GM12872 (cell line): ENCODE data around the gene MAPK6.

ENCODE experiments used
- CTCF ChIP-seq: IDR thresholded peaks from 3 replicates; pipeline ENCODE4 v1.5.1; 2011; ENCODE audit warnings: low read depth, mild to moderate bottlenecking, low read length, moderate library complexity; ENCODE audit not compliant: insufficient read depth

Gene MAPK6

GRCh38 chr15:52056496-52056895 lies 37.5 kb downstream of the MAPK6 start:
- no peak for TF ChIP-seq CTCF

DNA sequence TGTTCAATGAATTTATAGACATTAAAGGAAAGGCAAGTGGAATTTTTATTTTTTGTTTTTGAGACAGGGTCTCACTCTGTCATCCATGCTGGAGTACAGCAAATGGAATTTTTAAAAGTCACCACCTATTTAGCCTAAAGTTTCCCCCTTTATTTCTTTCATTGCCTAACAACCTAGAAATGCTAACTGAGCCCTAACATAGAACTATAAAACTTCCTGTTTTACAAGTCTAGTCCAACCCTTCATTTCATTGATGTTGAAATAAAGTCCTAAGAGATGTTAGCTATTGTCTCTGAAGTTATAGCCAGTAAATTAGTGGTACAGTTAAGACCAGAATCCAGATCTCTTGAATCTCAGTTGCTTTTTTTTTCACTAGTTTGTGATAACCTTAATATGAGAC lies 39.0 kb downstream of the MAPK6 start:
- no peak for TF ChIP-seq CTCF

- no peak for TF ChIP-seq CTCF
These were observed 41.5 kb downstream of the MAPK6 start for GRCh38 chr15:52060501-52060900.

GRCh38 chr15:52066842-52067544 lies 48.0 kb downstream of the MAPK6 start:
- TF ChIP-seq CTCF: no peak

DNA sequence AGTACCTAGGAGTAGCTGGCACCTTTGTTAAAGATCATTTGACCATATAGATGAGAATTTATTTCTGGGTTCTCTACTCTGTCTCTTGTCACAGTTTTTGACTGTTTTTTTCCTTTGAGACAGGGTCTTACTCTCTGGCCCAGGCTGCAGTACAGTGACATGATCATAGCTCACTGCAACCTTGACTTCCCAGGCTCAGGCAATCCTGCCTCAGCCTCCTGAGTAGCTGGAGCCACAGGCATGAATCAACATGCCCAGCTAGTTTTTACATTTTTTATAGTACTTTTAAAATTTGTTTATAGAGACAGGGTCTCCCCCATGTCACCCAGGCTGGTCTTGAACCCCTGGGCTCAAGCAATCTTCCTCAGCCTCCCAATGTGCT lies 48.5 kb downstream of the MAPK6 start:
- no peak for TF ChIP-seq CTCF

DNA sequence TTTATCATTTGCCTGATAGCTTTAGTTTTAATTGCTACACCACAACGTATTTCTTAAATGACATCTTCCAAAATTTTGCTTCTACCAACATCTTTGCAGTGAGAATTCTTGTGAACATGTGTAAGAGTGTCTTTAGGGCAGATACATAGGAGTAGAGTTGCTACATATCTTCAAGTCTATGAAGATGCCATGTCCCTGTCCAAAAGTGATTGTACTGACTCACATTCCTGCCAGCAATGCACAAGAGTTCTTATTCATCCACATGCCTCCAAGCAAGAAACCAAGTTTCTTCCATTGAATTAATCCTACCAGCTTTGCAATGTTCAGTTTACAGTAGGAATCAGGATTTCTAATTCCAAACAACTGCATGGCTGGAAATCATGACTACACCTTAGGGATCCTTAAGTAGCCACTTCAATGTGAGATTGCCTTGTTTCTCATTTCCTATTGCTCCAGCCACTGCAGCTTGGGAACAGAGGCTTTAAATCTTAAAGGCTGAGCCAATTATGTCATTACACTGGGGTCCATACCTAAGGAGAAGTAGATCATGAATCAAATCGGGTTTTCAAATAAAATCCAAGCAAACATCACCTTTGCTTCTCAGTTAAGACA lies 49.1 kb downstream of the MAPK6 start:
- no peak for TF ChIP-seq CTCF

DNA sequence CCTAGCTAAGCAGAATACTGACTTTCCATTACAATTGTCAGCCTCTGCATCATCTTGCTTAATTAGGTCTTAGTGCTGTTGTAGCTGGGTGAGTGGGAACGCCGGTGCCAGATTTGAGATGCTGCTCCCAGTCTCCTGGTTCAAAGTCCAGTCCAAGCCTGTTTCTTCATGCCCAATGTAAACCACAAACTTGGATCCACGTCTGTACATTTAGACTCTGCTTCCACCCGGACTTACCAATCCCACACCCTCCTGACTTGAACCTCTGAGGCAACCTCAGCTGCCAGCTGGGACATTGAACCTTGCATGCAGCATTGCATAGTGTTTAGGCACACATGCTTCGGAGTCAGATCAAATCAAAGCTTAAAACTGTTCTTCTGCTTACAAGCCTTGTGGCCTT lies 50.5 kb downstream of the MAPK6 start:
- no peak for TF ChIP-seq CTCF
